RPMI7951 (cell line): ENCODE data around the gene INTS2. TPM values are rescaled to one million over a fixed set of nuclear protein-coding genes. Genes with fewer than 3 reads are reported as not detected.
"Not testable (repeated sequence)": the region's sequence is repeated elsewhere in the genome, so short reads cannot be mapped to it uniquely, and the experiment has no call there.

Source experiments
- DNase-seq: peaks from one replicate; pipeline ENCODE4 v3.0.0-alpha.2; 2012; ENCODE audit warnings: low read depth
- total RNA-seq: library from RNA; depleted of rRNA; stranded (reverse); fragments of >200 nt; shearing (Covaris generic); gene quantifications from 2 replicates; pipeline ENCODE4 v1.2.3, GENCODE V29; 2014

INTS2 gene
- total RNA-seq, 1 experiment from 2014 or later: 9.9 TPM

- DNase-seq: no peak
Observed at GRCh38 chr17:61897548-61898180, 30.1 kb downstream of the INTS2 start.

GRCh38 chr17:61895391-61895790, 32.4 kb downstream of the INTS2 start:
- DNase-seq: no peak

- DNase-seq: not testable (repeated sequence)
Observed at GRCh38 chr17:61894310-61894709, 33.5 kb downstream of the INTS2 start.

- DNase-seq: not testable (repeated sequence)
Observed at GRCh38 chr17:61887733-61888132, 40.0 kb downstream of the INTS2 start.

GRCh38 chr17:61885865-61886264, 41.9 kb downstream of the INTS2 start:
- peak; percentile 15 for DNase-seq

- DNase-seq: no peak
Observed at GRCh38 chr17:61884864-61885263, 42.9 kb downstream of the INTS2 start.

GRCh38 chr17:61880589-61881102, 47.1 kb downstream of the INTS2 start:
- DNase-seq: no peak

- no peak for DNase-seq
Observed at GRCh38 chr17:61878984-61879612, 48.7 kb downstream of the INTS2 start.

- DNase-seq: no peak
Observed at GRCh38 chr17:61878520-61878919, 49.3 kb downstream of the INTS2 start.

GRCh38 chr17:61877837-61878236, 49.9 kb downstream of the INTS2 start:
- no peak for DNase-seq

- DNase-seq: no peak
Observed at GRCh38 chr17:61875804-61876203, 52.0 kb downstream of the INTS2 start.

- DNase-seq: no peak
Observed at GRCh38 chr17:61875285-61875684, 52.5 kb downstream of the INTS2 start.

- DNase-seq: no peak
Observed at GRCh38 chr17:61874075-61874474, 53.7 kb downstream of the INTS2 start.

- DNase-seq: no peak
Observed at GRCh38 chr17:61872099-61872498, 55.7 kb downstream of the INTS2 start.

- DNase-seq: no peak
Observed at GRCh38 chr17:61869138-61869537, 58.6 kb downstream of the INTS2 start.

GRCh38 chr17:61868074-61868473, 59.7 kb downstream of the INTS2 start:
- no peak for DNase-seq

- DNase-seq: no peak
Observed at GRCh38 chr17:61867033-61867432, 60.7 kb downstream of the INTS2 start.

GRCh38 chr17:61863801-61864126, 64.0 kb downstream of the INTS2 start:
- no peak for DNase-seq

GRCh38 chr17:61862975-61863800, 64.6 kb downstream of the INTS2 start, which contains the start of gene BRIP1:
Gene BRIP1 (minus strand): TSS chr17:61863528. CDS start chr17:61861539, 1,989 bp downstream.
- peak; percentile 92 for DNase-seq

- DNase-seq: peak; percentile 14
Observed at GRCh38 chr17:61862105-61862574, 65.6 kb downstream of the INTS2 start.

GRCh38 chr17:61860397-61860796, 67.4 kb downstream of the INTS2 start:
- not testable (repeated sequence) for DNase-seq

GRCh38 chr17:61856035-61856434, 71.7 kb downstream of the INTS2 start:
- no peak for DNase-seq
